ENCODE measurements around the gene HID1.
A peak's percentile ranks its signal among the peaks of the same experiment; 100 is the strongest.

The HID1 gene

GRCh38 chr17:74972107-74972972 lies at the start of gene HID1:
TSS of gene HID1 (minus strand) at chr17:74972759. CDS start at chr17:74972656, 103 bp downstream.
- DNase-seq (ENCODE audit: low read depth) = peak; percentile 60
- TF ChIP-seq POLR2A (IDR thresholded peaks at IDR 0.05; ENCODE audit: extremely low read depth, insufficient read length) = no peak
- TF ChIP-seq MAX (IDR thresholded peaks at IDR 0.05; ENCODE audit: low read depth, low read length) = no peak
- TF ChIP-seq MYC (IDR thresholded peaks at IDR 0.05; ENCODE audit: low read depth, low read length) = no peak
- no peak for TF ChIP-seq CTCF (IDR thresholded peaks at IDR 0.05; ENCODE audit: low read depth, low read length)

GRCh38 chr17:75020331-75021110 lies 48.0 kb upstream of the HID1 start:
- no peak overlapping the region for H3K4me3 ChIP-seq (ENCODE audit: low read depth, low read length)
- no peak for DNase-seq (ENCODE audit: low read depth)
- TF ChIP-seq MAX (IDR thresholded peaks at IDR 0.05; ENCODE audit: low read depth, low read length) (no peak), POLR2A (IDR thresholded peaks at IDR 0.05; ENCODE audit: extremely low read depth, insufficient read length) (no peak), CTCF (IDR thresholded peaks at IDR 0.05; ENCODE audit: low read depth, low read length) (no peak), MYC (IDR thresholded peaks at IDR 0.05; ENCODE audit: low read depth, low read length) (no peak)

More at GRCh38 chr17:74972107-74972972, at the start of gene HID1:
- no peak within 1 kb of the TSS for H3K4me3 ChIP-seq (ENCODE audit: low read depth, low read length)

GRCh38 chr17:75019710-75020109 lies 47.2 kb upstream of the HID1 start:
- DNase-seq (ENCODE audit: low read depth) = no peak
- TF ChIP-seq MYC (IDR thresholded peaks at IDR 0.05; ENCODE audit: low read depth, low read length) = no peak
- no peak for TF ChIP-seq CTCF (IDR thresholded peaks at IDR 0.05; ENCODE audit: low read depth, low read length)
- H3K4me3 ChIP-seq (ENCODE audit: low read depth, low read length) = no peak overlapping the region

GRCh38 chr17:75019146-75019545 lies 46.6 kb upstream of the HID1 start:
- no peak overlapping the region for H3K4me3 ChIP-seq (ENCODE audit: low read depth, low read length)
- DNase-seq (ENCODE audit: low read depth) = no peak
- TF ChIP-seq MAX (IDR thresholded peaks at IDR 0.05; ENCODE audit: low read depth, low read length) = no peak
- no peak for TF ChIP-seq CTCF (IDR thresholded peaks at IDR 0.05; ENCODE audit: low read depth, low read length)
- TF ChIP-seq MYC (IDR thresholded peaks at IDR 0.05; ENCODE audit: low read depth, low read length) = no peak
- TF ChIP-seq POLR2A (IDR thresholded peaks at IDR 0.05; ENCODE audit: extremely low read depth, insufficient read length) = no peak

GRCh38 chr17:75013092-75013559 lies 40.6 kb upstream of the HID1 start:
- TF ChIP-seq CTCF (IDR thresholded peaks at IDR 0.05; ENCODE audit: low read depth, low read length) (no peak), MAX (IDR thresholded peaks at IDR 0.05; ENCODE audit: low read depth, low read length) (no peak), POLR2A (IDR thresholded peaks at IDR 0.05; ENCODE audit: extremely low read depth, insufficient read length) (no peak), MYC (IDR thresholded peaks at IDR 0.05; ENCODE audit: low read depth, low read length) (no peak)
- peak overlapping the region; percentile 92 for H3K4me3 ChIP-seq (ENCODE audit: low read depth, low read length)
- no peak for DNase-seq (ENCODE audit: low read depth)
